Activated naive CD4-positive, alpha-beta T cell treated with anti-CD3 and anti-CD28 coated beads, Interleukin-2, amount 10 ng/mL, durations not matched to agents 7 days and 5 days (primary cell): ENCODE data around the gene CRTC2.
"Not testable (repeated sequence)": the region's sequence is repeated elsewhere in the genome, so short reads cannot be mapped to it uniquely, and the experiment has no call there.

Source experiments
- CTCF ChIA-PET: fragments of 350-600 bp; sonication (Branson Sonifier 250); formaldehyde crosslinking; loops from one replicate; lab custom pipeline; 2021; ENCODE audit warnings: antibody characterized with exemption; lab: Charles Lee
- DNase-seq: peaks from one replicate; pipeline ENCODE4 v3.0.0-alpha.2; 2020
- H3K27ac Mint-ChIP-seq: one replicate; pipeline ENCODE4 v1.8.0; 2021; ENCODE audit warnings: mild to moderate bottlenecking, moderate library complexity, mixed read lengths
- H3K27me3 Mint-ChIP-seq: one replicate; pipeline ENCODE4 v1.8.0; 2021; ENCODE audit warnings: mild to moderate bottlenecking, mixed read lengths
- H3K36me3 Mint-ChIP-seq: one replicate; pipeline ENCODE4 v1.8.0; 2021; ENCODE audit warnings: mixed read lengths
- H3K4me1 Mint-ChIP-seq: one replicate; pipeline ENCODE4 v1.8.0; 2021; ENCODE audit warnings: mixed read lengths
- H3K4me3 Mint-ChIP-seq: one replicate; pipeline ENCODE4 v1.8.0; 2021; ENCODE audit warnings: mild to moderate bottlenecking, moderate library complexity, mixed read lengths
- H3K9me3 Mint-ChIP-seq: one replicate; pipeline ENCODE4 v1.8.0; 2021; ENCODE audit warnings: mixed read lengths

The CRTC2 gene, protein sequence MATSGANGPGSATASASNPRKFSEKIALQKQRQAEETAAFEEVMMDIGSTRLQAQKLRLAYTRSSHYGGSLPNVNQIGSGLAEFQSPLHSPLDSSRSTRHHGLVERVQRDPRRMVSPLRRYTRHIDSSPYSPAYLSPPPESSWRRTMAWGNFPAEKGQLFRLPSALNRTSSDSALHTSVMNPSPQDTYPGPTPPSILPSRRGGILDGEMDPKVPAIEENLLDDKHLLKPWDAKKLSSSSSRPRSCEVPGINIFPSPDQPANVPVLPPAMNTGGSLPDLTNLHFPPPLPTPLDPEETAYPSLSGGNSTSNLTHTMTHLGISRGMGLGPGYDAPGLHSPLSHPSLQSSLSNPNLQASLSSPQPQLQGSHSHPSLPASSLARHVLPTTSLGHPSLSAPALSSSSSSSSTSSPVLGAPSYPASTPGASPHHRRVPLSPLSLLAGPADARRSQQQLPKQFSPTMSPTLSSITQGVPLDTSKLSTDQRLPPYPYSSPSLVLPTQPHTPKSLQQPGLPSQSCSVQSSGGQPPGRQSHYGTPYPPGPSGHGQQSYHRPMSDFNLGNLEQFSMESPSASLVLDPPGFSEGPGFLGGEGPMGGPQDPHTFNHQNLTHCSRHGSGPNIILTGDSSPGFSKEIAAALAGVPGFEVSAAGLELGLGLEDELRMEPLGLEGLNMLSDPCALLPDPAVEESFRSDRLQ

DNA sequence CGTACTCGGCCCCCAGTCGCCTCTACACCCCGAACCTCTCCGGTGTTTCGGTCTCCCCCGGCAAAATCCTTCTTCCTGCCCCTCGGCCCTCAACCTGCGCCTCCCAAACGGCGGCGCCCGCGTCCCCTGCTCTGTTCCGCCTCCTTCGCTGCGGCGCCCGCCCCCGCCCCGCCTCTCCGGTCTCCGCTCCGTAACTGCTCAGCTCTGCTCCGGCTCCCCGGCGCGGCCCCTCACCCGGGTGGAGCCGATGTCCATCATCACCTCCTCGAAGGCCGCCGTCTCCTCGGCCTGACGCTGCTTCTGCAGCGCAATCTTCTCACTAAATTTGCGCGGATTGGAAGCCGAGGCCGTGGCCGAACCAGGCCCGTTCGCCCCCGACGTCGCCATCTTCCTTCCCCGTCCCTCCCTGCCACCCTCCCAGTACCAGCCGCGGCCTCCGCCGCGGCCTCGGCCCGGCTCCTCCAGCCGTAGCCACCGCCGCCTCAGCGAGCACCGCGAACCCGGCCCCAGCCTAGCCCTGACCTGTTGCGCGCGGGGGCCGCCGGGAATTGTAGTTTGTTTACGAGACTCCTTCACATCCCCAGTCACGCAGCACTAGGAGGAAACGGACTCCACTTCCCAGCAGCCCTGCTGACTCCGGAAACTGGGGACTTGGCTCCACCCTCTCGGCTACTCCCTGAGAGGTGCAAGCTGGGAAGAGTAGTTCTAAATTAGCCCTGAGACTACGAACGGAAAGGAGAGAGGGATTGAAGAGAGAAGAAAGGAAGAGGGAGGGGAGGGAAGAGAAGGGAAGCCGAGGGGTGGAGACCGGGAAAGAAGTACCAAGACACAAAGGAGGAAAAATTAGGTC, at the start of gene CRTC2:
Gene CRTC2 (minus strand): TSS at position 502 of the 850 bp plus-strand sequence. CDS start 115 bp downstream, at position 387.
- DNase-seq: peak; percentile 99
- CTCF ChIA-PET: interaction anchor here (0.9 to 2.5 kb wide), 3 partner anchors 9 to 28 kb away, joined by 3 to 10 read pairs (median 6); partner anchors contain the start of genes CREB3L4 and RAB13
- no peaks in the 10 kb centered on the region for H3K27me3 Mint-ChIP-seq
- H3K4me1 Mint-ChIP-seq: peaks cover 70% of the 10 kb centered on the region
- peak within 1 kb of the TSS; percentile 96 for H3K27ac Mint-ChIP-seq
- peaks cover 35% of the 10 kb centered on the region for H3K36me3 Mint-ChIP-seq
- H3K9me3 Mint-ChIP-seq: no peaks in the 10 kb centered on the region
- peak within 1 kb of the TSS; percentile 98 for H3K4me3 Mint-ChIP-seq

DNA sequence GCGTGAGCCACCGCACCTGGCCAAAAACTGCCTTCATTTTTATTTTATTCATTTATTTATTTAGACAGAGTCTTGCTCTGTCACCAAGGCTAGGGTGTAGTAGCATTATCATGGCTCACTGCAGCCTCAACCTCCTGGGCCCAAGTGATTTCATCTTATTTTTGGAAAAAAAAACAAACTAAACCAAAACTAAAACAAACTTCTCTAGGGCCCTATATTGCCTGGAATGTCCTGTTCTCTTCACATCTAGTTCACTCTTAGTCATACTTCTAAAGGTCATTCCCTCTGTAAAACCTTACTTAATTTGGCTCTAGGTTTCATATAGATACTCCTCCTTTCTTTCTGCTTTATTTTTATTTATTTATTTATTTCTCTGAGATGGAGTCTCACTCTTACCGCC, 47.7 kb upstream of the CRTC2 start:
- Mint-ChIP-seq H3K27me3 (no peaks in the 10 kb centered on the region), H3K27ac (no peak overlapping the region), H3K36me3 (no peaks in the 10 kb centered on the region), H3K9me3 (no peaks in the 10 kb centered on the region), H3K4me3 (no peak overlapping the region), H3K4me1 (no peaks in the 10 kb centered on the region)
- DNase-seq: no peak
- CTCF ChIA-PET: no interaction called here

DNA sequence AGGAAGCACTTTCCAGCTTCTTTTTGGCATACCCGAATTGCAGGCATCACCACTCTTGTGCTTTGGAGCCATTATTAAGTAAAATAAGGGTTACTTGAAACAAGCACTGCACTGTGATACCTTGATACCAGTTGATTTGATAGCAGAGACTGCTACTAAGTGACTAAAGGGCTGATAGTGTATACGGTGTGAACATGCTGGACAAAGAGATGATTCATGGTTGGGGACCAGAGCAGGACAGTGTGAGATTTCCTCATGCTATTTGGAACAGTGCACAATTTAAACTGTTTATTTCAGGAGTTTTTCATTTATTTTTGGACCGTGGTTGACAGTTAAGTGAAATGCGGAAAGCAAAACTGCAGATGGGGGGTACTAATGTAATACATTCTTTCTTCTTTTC, 42.0 kb upstream of the CRTC2 start:
- Mint-ChIP-seq H3K4me1 (peaks cover 2% of the 10 kb centered on the region), H3K27me3 (no peaks in the 10 kb centered on the region), H3K9me3 (no peaks in the 10 kb centered on the region), H3K4me3 (no peak overlapping the region), H3K36me3 (peaks cover 5% of the 10 kb centered on the region), H3K27ac (no peak overlapping the region)
- DNase-seq: no peak
- CTCF ChIA-PET: no interaction called here

DNA sequence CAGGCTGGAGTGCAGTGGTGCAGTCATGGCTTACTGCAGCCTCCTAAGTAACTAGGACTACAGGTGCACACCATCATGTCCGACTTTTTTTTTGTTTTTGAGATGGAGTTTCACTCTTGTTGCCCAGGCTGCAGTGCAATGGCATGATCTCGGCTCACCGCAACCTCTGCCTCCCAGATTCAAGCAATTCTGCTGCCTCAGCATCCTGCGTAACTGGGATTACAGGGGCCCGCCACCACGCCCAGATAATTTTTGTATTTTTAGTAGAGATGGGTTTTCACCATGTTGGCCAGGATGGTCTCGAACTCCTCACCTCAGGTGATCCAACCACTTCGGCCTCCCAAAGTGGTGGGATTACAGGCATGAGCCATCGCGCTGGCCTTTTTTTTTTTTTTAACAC, 38.5 kb upstream of the CRTC2 start:
- CTCF ChIA-PET: interaction anchor here (0.7 kb wide), 1 partner anchor 249 kb away, joined by 4 read pairs; no protein-coding TSS in a partner anchor
- DNase-seq, H3K4me3 Mint-ChIP-seq, H3K27me3 Mint-ChIP-seq, H3K9me3 Mint-ChIP-seq, H3K27ac Mint-ChIP-seq: not testable (repeated sequence)
- Mint-ChIP-seq H3K36me3 (peaks cover 20% of the 10 kb centered on the region), H3K4me1 (peaks cover 13% of the 10 kb centered on the region)

DNA sequence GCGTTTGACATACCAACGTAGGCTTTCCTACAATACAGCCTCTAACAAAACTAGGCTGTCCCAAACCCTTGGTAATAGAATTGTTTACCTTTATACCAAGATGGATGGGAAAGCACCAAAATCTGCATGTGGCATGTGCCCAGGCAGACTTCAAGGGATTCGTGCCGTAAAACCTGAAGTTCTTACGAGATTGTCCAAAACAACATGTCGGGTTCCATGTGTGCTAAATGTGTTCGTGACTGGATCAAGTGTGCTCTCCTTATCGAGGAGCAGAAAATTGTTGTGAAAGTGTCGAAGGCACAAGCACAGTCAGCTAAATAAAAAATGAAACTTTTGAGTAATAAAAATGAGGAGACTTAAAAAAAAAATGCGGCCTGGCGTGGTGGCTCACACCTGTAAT, 37.2 kb upstream of the CRTC2 start:
- H3K9me3 Mint-ChIP-seq: no peaks in the 10 kb centered on the region
- H3K4me3 Mint-ChIP-seq: no peak overlapping the region
- H3K36me3 Mint-ChIP-seq: peaks cover 32% of the 10 kb centered on the region
- peaks cover 20% of the 10 kb centered on the region for H3K4me1 Mint-ChIP-seq
- H3K27ac Mint-ChIP-seq: no peak overlapping the region
- CTCF ChIA-PET: no interaction called here
- no peak for DNase-seq
- no peaks in the 10 kb centered on the region for H3K27me3 Mint-ChIP-seq

DNA sequence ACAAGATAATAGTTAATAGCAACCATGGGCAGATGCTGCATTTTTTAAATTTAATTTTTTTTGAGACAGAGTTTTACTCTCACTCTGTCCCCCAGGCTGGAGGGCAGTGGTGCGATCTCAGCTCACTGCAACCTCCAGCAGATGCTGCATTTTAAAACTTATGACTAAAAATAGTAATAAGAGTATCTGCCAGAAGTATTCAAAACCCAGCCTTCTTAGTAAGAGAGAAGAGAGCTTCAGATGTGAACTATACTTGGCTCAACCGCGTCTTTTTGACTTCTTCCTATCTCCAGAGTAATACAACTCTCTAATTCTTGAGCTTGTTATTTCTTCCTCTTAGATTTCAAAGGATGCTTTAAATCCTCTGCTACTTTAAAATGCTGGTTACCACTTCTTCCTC, 36.8 kb upstream of the CRTC2 start:
- H3K4me3 Mint-ChIP-seq: no peak overlapping the region
- H3K9me3 Mint-ChIP-seq: no peaks in the 10 kb centered on the region
- H3K27ac Mint-ChIP-seq: no peak overlapping the region
- no peak for DNase-seq
- H3K27me3 Mint-ChIP-seq: no peaks in the 10 kb centered on the region
- H3K36me3 Mint-ChIP-seq: peaks cover 34% of the 10 kb centered on the region
- CTCF ChIA-PET: no interaction called here
- H3K4me1 Mint-ChIP-seq: peaks cover 24% of the 10 kb centered on the region

DNA sequence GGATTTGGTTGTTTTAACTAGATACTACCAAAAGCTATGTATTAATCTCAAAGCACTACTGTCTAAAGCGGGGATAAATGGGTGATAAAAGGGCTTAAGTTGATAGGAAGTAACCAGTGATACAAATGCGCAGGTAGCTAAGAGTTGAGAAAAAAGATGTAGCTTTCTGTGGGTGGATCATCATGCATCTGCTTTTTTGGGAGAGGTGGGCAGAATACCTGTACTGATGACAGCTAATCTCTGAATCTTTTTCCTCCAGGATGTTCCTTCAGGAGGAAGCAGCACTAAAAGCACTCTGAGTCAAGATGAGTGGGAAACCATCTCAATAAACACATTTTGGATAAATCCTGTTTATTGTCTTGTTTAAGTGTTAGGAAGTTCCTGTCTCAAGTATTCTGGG, 33.4 kb upstream of the CRTC2 start:
- no peaks in the 10 kb centered on the region for H3K9me3 Mint-ChIP-seq
- CTCF ChIA-PET: interaction anchor here (0.8 to 1.5 kb wide), 2 partner anchors 45 to 321 kb away, joined by 3 read pairs; partner anchors contain the start of genes DENND4B and ILF2
- no peak for DNase-seq
- peak overlapping the region; percentile 93 for H3K4me3 Mint-ChIP-seq
- H3K27ac Mint-ChIP-seq: peak overlapping the region; percentile 97
- H3K36me3 Mint-ChIP-seq: peaks cover 34% of the 10 kb centered on the region
- H3K27me3 Mint-ChIP-seq: no peaks in the 10 kb centered on the region
- peaks cover 35% of the 10 kb centered on the region for H3K4me1 Mint-ChIP-seq

DNA sequence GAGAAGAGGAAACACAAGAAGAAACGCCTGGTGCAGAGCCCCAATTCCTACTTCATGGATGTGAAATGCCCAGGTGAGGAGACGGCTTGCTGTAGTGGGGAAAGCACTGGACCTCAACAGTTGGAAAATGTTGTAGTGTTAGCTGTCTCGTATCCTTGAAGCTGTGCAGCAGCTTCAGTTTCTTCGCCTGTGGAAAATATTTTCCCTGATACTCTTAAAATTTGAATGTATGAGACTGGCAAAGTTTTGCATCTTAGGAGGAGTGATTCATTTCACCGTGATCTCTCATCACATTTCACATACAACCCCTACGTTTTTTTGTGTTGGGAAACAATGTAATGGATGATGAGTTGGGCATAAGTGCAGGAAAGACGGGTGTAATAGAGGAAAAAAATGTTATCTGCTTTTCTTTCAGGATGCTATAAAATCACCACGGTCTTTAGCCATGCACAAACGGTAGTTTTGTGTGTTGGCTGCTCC, 32.8 kb upstream of the CRTC2 start:
- Mint-ChIP-seq H3K27ac (peak overlapping the region; percentile 97), H3K4me1 (peaks cover 40% of the 10 kb centered on the region), H3K36me3 (peaks cover 33% of the 10 kb centered on the region), H3K9me3 (no peaks in the 10 kb centered on the region), H3K27me3 (no peaks in the 10 kb centered on the region), H3K4me3 (peak overlapping the region; percentile 93)
- no peak for DNase-seq
- CTCF ChIA-PET: interaction anchor here (1.3 to 1.6 kb wide), 3 partner anchors 45 to 313 kb away, joined by 3 to 5 read pairs (median 4); partner anchors contain the start of gene DENND4B

DNA sequence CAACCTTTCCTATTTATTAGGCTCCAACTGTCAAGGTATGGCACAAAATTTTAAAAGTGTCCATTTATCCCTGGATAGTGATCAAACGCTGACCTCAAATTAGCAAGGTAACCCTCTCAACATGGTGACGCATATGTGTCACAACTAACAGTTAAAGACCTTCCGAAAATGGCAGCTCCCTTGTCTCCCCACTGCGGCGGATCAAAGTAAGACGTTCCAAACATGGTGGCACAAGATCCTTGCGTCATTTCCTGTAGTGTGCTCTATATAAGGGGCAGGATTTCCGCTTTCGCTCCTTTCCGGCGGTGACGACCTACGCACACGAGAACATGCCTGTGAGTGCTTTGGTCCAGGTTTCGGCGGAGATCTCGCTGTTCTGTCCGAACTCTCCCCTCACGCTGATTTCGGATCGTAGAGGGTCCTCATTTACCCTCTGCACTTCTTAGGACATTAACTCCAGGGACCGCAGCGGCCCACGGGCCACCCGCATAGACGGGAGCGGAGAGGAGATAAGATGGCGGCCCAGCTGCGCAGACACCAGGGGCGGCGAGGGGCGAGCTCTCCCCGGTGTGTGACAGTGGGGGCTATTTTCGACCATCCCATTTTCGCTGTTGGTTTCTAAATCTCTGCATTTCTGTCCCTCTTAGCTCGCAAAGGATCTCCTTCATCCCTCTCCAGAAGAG, 32.2 kb upstream of the CRTC2 start, which contains the start of gene RPS27:
Gene RPS27 (plus strand): TSS at position 295 of the 683 bp plus-strand sequence. CDS start 35 bp downstream, at position 330.
- peak; percentile 92 for DNase-seq
- no peaks in the 10 kb centered on the region for H3K9me3 Mint-ChIP-seq
- peak within 1 kb of the TSS; percentile 97 for H3K27ac Mint-ChIP-seq
- H3K4me3 Mint-ChIP-seq: peak within 1 kb of the TSS; percentile 93
- peaks cover 30% of the 10 kb centered on the region for H3K36me3 Mint-ChIP-seq
- peaks cover 4% of the 10 kb centered on the region for H3K27me3 Mint-ChIP-seq
- CTCF ChIA-PET: interaction anchor here (1.3 to 1.6 kb wide), 3 partner anchors 44 to 313 kb away, joined by 3 to 5 read pairs (median 4); partner anchors contain the start of gene DENND4B
- H3K4me1 Mint-ChIP-seq: peaks cover 42% of the 10 kb centered on the region

DNA sequence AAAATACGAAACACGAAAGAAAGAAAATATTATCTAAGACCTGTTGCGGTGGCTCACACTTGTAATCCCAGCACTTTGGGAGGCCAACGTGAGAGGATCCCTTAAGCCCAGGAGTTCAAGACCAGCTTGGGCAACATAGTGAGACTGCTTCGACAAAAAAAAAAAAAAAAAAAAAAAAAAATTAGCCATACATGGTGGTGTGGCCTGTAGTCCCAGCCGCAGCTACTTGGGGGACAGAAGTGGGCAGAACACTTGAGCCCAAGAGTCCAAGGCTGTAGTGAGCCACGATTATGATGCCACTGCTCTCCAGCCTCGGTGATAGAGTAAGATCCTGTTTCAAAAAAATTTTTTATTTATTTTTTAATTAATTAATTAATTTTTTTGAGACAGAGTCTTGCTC, 29.2 kb upstream of the CRTC2 start:
- Mint-ChIP-seq H3K4me1 (peaks cover 44% of the 10 kb centered on the region), H3K9me3 (no peaks in the 10 kb centered on the region), H3K4me3 (no peak overlapping the region), H3K27ac (peak overlapping the region; percentile 89), H3K36me3 (peaks cover 18% of the 10 kb centered on the region), H3K27me3 (peaks cover 18% of the 10 kb centered on the region)
- no peak for DNase-seq
- CTCF ChIA-PET: interaction anchor here (0.6 to 4.7 kb wide), 24 partner anchors 10 to 482 kb away, joined by 3 to 54 read pairs (median 6); partner anchors contain the start of genes CREB3L4, CRTC2, JTB and SLC27A3

DNA sequence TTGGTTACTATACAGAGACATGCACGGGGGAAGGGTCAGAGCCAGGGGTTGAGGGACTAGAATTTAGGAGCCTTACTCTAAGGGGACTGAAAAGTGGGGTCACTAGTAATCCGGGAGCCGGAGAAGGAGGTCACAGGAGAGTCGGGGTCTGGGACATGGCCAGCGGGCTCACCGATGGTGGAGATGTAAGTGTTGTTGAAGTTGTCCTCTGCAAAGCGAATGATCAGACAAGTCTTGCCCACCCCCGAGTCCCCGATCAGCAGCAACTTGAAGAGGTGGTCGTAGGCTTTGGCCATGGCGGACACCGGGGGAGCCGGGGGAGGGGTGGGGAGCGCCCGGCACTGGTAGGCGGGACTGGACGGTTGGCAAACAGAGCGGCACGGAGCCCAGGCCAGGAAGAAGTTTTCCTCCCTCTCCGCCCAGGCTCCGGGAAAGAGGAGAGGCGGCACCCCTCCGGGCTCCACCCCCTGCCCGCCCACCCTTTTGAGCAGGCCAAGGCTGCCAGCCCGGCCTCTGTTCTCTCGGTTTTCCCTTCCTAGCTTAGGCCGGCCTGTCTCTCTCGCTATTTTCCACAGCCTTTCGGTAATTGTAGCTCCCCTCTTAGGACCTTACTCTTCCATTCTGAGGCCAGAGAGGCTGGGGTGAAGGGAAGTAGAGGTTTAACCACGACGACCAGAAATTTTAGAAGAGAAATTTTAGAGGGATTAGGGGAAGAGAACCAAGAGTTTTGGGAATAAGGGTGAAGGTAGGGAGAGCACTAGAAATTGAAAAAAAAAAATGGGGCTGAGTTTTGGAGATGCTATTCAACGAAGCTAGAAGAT, 27.7 kb upstream of the CRTC2 start, which contains the start of gene RAB13:
Gene RAB13 (minus strand): TSS at position 399 of the 821 bp plus-strand sequence. CDS start 103 bp downstream, at position 296.
- Mint-ChIP-seq H3K27ac (peak within 1 kb of the TSS; percentile 89), H3K4me3 (peak within 1 kb of the TSS; percentile 39), H3K9me3 (no peaks in the 10 kb centered on the region), H3K4me1 (peaks cover 31% of the 10 kb centered on the region), H3K36me3 (peaks cover 7% of the 10 kb centered on the region), H3K27me3 (peaks cover 22% of the 10 kb centered on the region)
- CTCF ChIA-PET: interaction anchor here (0.7 to 4.7 kb wide), 34 partner anchors 8 to 476 kb away, joined by 3 to 54 read pairs (median 6); partner anchors contain the start of genes CREB3L4, CRTC2, DENND4B and GATAD2B
- DNase-seq: no peak

DNA sequence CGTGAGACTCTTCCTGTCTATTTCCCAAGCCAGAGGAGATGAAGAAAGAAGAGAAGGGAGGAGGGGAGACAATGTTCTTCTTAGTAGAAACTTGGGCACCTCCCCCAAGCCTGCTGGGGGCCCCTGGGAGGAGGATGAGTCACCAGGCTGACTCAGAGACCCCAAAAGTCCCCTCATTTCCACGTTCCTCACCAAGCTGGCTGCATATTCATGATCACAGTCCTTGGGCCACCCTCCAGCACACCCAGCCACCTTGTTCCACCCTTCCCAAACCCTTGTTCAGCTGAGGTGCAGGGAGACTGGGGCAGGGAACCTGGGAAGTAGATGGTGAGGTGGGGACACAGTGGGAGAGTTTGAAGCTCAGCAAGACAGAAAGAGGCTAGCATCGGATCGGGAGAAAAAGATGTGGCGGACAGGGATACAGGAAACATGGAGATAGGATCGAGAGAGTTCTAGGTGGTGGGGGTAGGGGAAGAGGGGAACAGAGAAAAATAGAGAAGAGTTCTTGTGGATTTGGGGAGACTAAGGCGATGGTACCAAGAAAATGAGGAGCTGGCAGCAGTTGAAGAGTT, 27.0 kb upstream of the CRTC2 start:
- H3K27me3 Mint-ChIP-seq: peaks cover 22% of the 10 kb centered on the region
- H3K27ac Mint-ChIP-seq: peak overlapping the region; percentile 50
- no peak for DNase-seq
- no peak overlapping the region for H3K4me3 Mint-ChIP-seq
- H3K36me3 Mint-ChIP-seq: no peaks in the 10 kb centered on the region
- no peaks in the 10 kb centered on the region for H3K9me3 Mint-ChIP-seq
- H3K4me1 Mint-ChIP-seq: peaks cover 29% of the 10 kb centered on the region
- CTCF ChIA-PET: interaction anchor here (0.8 to 4.7 kb wide), 19 partner anchors 8 to 323 kb away, joined by 3 to 54 read pairs (median 6); partner anchors contain the start of genes CREB3L4, CRTC2, DENND4B and JTB
